Tibial artery (tissue), 4 donors: ENCODE measurements around the gene BPIFB4.

ENCODE experiments used
- DNase-seq, 2 donors: peaks; one replicate each; pipeline ENCODE4 v3.0.0-alpha.2; 2019
- H3K27ac ChIP-seq, 2 donors: fragments of 200-600 bp; sonication (generic) in 1 of 2; 1 replicate in 1 of 2; 2 replicates in 1 of 2; pipeline ENCODE4 v1.5.1; 2018 to 2019; ENCODE audit warnings: mild to moderate bottlenecking in 1 of 2
- H3K27me3 ChIP-seq, 2 donors: fragments of 200-600 bp; sonication (generic) in 1 of 2; one replicate each; pipeline versions ENCODE4 v1.5.1 to v1.6.0; 2016 to 2019
- H3K36me3 ChIP-seq, 3 donors: fragments of 200-600 bp; sonication (generic) in 2 of 3; one replicate each; pipeline ENCODE4 v1.5.1; 2016 to 2019; ENCODE audit warnings: mild to moderate bottlenecking in 2 of 3
- H3K4me1 ChIP-seq, 4 donors: fragments of 200-600 bp; sonication (generic) in 2 of 4; 1 replicate in 3 of 4; 2 replicates in 1 of 4; pipeline ENCODE4 v1.5.1; 2016 to 2019
- H3K4me3 ChIP-seq, 2 donors: fragments of 200-600 bp; sonication (generic) in 1 of 2; 1 replicate in 1 of 2; 2 replicates in 1 of 2; pipeline ENCODE4 v1.5.1; 2018 to 2019; ENCODE audit warnings: mild to moderate bottlenecking in 2 of 2
- H3K9me3 ChIP-seq, 3 donors: fragments of 200-600 bp; sonication (generic) in 1 of 3; one replicate each; pipeline ENCODE4 v1.5.1; 2016 to 2019
- CTCF ChIP-seq, 2 experiments: fragments of 200-600 bp in 1 of 2; fragments of 450-650 bp in 1 of 2; IDR thresholded peaks; one replicate each; pipeline ENCODE4 v1.5.1; 2017 to 2019; ENCODE audit warnings: antibody characterized with exemption in 2 of 2, mild to moderate bottlenecking in 1 of 2, moderate library complexity in 1 of 2
- intact Hi-C: fragments of 100-400 bp; cut with DNase I; formaldehyde crosslinking; loops from one replicate; pipeline ENCODE4 v1.15.0; 2023; ENCODE audit warnings: low total_unique reads

BPIFB4 gene

GRCh38 chr20:33079259-33079658 is at the start of gene BPIFB4:
Gene BPIFB4 (plus strand): TSS chr20:33079643. CDS start chr20:33081527, 1,884 bp downstream.
- Histone ChIP-seq H3K9me3 (no peaks in the 10 kb centered on the region), H3K36me3 (no peaks in the 10 kb centered on the region), H3K4me1 (no peaks in the 10 kb centered on the region), H3K27me3 (peaks cover 0 to 40% of the 10 kb centered on the region in 2 donors), H3K27ac (no peak within 1 kb of the TSS), H3K4me3 (no peak within 1 kb of the TSS)
- DNase-seq, result no peak
- no peak for TF ChIP-seq CTCF (IDR thresholded peaks at IDR 0.05)
- intact Hi-C loops, result no loop called here

- H3K27ac ChIP-seq, result no peak overlapping the region
- no peak for TF ChIP-seq CTCF (IDR thresholded peaks at IDR 0.05)
- no peaks in the 10 kb centered on the region for H3K36me3 ChIP-seq
- intact Hi-C loops, result no loop called here
- DNase-seq, result no peak
- H3K4me3 ChIP-seq, result no peak overlapping the region
- H3K4me1 ChIP-seq, result no peaks in the 10 kb centered on the region
- H3K27me3 ChIP-seq, result peaks cover 0 to 17% of the 10 kb centered on the region in 2 donors
- no peaks in the 10 kb centered on the region for H3K9me3 ChIP-seq
Observed at GRCh38 chr20:33030076-33030475, 49.4 kb upstream of the BPIFB4 start.

GRCh38 chr20:33030569-33030968 is 48.9 kb upstream of the BPIFB4 start:
- intact Hi-C loops, result no loop called here

GRCh38 chr20:33031531-33031930 is 47.9 kb upstream of the BPIFB4 start, which contains the start of gene BPIFB6:
Gene BPIFB6 (plus strand): TSS chr20:33031648. CDS start chr20:33031648, 0 bp downstream.
- Histone ChIP-seq H3K27ac (no peak within 1 kb of the TSS), H3K4me3 (no peak within 1 kb of the TSS), H3K36me3 (no peaks in the 10 kb centered on the region), H3K4me1 (no peaks in the 10 kb centered on the region), H3K27me3 (peaks cover 0 to 17% of the 10 kb centered on the region in 2 donors), H3K9me3 (no peaks in the 10 kb centered on the region)
- TF ChIP-seq CTCF (IDR thresholded peaks at IDR 0.05), result no peak
- no peak for DNase-seq
- intact Hi-C loops, result no loop called here

More at GRCh38 chr20:33030569-33030968, 48.9 kb upstream of the BPIFB4 start:
- DNase-seq, result no peak
- Histone ChIP-seq H3K36me3 (no peaks in the 10 kb centered on the region), H3K27me3 (peaks cover 0 to 17% of the 10 kb centered on the region in 2 donors), H3K4me1 (no peaks in the 10 kb centered on the region), H3K27ac (no peak overlapping the region), H3K9me3 (no peaks in the 10 kb centered on the region), H3K4me3 (no peak overlapping the region)
- no peak for TF ChIP-seq CTCF (IDR thresholded peaks at IDR 0.05)

GRCh38 chr20:33032555-33032954 is 46.9 kb upstream of the BPIFB4 start:
- Histone ChIP-seq H3K27ac (no peak overlapping the region), H3K4me1 (no peaks in the 10 kb centered on the region), H3K27me3 (peaks cover 0 to 16% of the 10 kb centered on the region in 2 donors), H3K4me3 (no peak overlapping the region), H3K9me3 (no peaks in the 10 kb centered on the region), H3K36me3 (no peaks in the 10 kb centered on the region)
- intact Hi-C loops, result no loop called here
- DNase-seq, result no peak
- TF ChIP-seq CTCF (IDR thresholded peaks at IDR 0.05), result no peak

- Histone ChIP-seq H3K27ac (no peak overlapping the region), H3K27me3 (peaks cover 0 to 10% of the 10 kb centered on the region in 2 donors), H3K4me1 (no peaks in the 10 kb centered on the region), H3K36me3 (no peaks in the 10 kb centered on the region), H3K9me3 (no peaks in the 10 kb centered on the region), H3K4me3 (no peak overlapping the region)
- intact Hi-C loops, result no loop called here
- DNase-seq, result no peak
- no peak for TF ChIP-seq CTCF (IDR thresholded peaks at IDR 0.05)
Observed at GRCh38 chr20:33033381-33033780, 46.1 kb upstream of the BPIFB4 start.
